GM12801 (cell line): Measurements from ENCODE around the gene MCF2L.

Source experiments
- CTCF ChIP-seq: IDR thresholded peaks from one replicate; pipeline ENCODE4 v1.5.1; 2011; ENCODE audit warnings: control low read depth; ENCODE audit not compliant: insufficient read length; ENCODE audit errors: extremely low read depth

The MCF2L gene

GRCh38 chr13:113141601-113141970, 172.6 kb downstream of the MCF2L start:
- TF ChIP-seq CTCF = no peak

DNA sequence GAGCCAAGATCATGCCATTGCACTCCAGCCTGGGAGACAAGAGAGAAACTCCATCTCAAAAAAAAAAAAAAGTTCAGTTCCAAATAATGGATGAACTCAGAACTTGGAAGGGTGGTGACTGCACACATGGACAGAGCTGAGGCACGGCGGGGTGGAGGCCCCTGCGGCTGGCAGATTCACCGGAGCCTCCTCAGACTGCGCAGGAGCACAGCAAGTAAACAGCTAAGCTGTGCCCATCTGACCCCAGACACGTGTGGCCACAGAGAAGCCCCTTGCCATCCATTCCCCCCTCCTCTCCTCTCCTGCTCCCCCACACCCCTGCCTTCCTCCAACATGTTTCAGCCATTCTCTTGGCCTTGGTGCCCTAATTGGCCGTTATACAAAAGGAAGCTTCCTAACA, 173.9 kb downstream of the MCF2L start:
- TF ChIP-seq CTCF = no peak

DNA sequence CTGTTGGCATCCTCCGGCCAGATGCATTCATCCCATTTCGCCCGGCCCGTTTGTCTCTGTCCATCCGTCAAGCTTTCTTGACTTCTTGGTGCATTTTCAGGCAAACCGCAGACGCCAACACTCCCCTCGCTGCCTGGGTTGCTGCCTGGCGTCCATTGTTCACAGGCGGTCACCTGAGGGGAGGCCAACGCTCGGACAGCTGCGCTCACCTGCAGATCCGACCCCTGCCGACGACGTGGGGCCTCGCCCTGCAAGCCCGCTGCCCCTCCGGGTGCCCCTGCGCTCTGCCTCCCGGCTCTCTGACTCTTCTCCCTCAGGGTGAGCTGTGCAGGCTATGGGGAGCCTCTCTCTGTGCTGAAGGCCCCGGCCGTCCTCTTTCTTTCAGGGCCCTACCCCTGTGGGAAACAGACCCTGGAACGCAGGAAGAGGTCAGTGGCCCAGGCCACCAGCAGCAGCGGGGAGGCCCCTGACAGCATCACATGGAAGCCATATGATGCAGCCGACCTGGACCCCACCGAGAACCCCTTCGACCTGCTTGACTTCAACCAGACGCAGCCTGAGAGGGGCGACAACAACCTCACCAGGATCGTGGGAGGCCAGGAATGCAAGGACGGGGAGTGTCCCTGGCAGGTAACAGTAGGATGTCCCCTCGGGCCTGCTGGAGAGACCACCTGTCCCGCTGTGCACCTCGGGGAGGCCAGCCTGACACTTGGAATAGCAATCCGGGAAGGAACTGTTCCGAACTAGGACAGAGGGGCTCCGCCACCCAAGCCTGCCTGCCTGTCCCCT, 174.6 kb downstream of the MCF2L start:
- no peak for TF ChIP-seq CTCF

DNA sequence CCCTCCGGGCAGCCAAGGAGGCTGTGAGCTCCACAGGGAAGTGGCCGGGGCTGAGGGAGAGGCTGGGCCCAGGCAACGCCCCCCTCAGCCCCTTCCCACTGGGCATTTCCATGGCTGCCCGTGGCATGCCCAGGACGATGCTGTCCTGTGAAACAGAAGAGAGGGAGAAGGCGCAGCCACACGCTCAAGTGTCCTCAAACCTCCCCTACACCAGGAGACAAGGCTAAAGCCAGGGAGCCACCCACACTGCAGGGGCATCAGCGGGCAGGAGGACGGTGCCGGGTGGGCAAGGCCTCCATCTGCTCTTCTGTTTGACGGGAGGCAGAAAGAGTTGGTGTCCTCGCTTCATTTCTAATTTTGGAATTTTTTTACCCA, 175.2 kb downstream of the MCF2L start:
- TF ChIP-seq CTCF = no peak

DNA sequence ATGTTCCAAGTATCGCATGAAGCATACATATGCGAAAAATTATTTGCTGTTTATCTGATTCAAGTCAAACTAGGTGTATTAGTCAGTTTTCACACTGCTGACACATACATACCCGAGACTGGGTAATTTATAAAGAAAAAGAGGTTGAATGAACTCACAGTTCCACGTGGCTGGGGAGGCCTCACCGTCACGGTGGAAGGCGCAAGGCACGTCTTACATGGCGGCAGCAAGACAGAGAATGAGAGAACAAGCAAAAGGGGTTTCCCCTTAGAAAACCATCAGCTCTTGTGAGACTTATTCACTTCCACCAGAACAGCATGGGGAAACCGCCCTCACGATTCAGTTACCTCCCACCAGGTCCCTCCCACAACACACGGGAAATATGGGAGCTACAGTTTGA, 176.5 kb downstream of the MCF2L start:
- TF ChIP-seq CTCF = no peak

GRCh38 chr13:113145911-113146598, 177.0 kb downstream of the MCF2L start:
- TF ChIP-seq CTCF = no peak

- TF ChIP-seq CTCF = no peak
Observed at GRCh38 chr13:113146750-113147149, 177.7 kb downstream of the MCF2L start.
